Urothelium cell line (cell line): Measurements from ENCODE around the gene AREL1.

ENCODE experiments used
- DNase-seq: peaks from one replicate; pipeline ENCODE4 v3.0.0; 2011; ENCODE audit warnings: low spot score, mixed read lengths
- FAIRE-seq: peaks from 2 replicates; lab custom pipeline; 2011; peaks lifted over from hg19 to GRCh38; lab: Jason Lieb, UNC

The AREL1 gene

GRCh38 chr14:74638966-74639365, 73.9 kb downstream of the AREL1 start:
- no peak for FAIRE-seq
- DNase-seq: no peak

GRCh38 chr14:74638066-74638465, 74.8 kb downstream of the AREL1 start:
- DNase-seq: no peak
- FAIRE-seq: no peak

DNA sequence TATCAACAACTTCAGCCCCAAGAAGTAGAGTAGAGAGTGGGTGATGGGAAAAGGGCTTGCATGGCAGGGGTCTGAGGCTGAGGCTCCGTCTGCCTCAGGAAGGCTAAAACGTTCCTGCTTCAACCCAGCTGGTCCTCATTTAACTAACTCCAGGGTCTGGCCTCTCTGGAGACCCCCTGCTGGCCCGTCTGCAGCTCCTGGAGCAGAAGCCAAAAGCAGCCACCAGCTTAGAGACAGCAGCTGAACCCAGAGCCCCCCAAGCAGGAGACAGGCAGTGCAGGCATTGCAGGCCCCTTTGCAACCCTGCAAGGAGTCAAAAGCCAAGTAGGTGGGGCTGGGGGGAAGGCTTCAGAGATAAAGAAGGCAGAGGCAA, 75.7 kb downstream of the AREL1 start:
- FAIRE-seq (no peak), DNase-seq (no peak)

GRCh38 chr14:74636424-74637177, 76.3 kb downstream of the AREL1 start:
- DNase-seq (no peak), FAIRE-seq (peak; percentile 13)

GRCh38 chr14:74635847-74636246, 77.0 kb downstream of the AREL1 start:
- FAIRE-seq (no peak), DNase-seq (no peak)

GRCh38 chr14:74634964-74635363, 77.9 kb downstream of the AREL1 start:
- DNase-seq: no peak
- peak; percentile 73 for FAIRE-seq

GRCh38 chr14:74634481-74634880, 78.4 kb downstream of the AREL1 start:
- DNase-seq: no peak
- no peak for FAIRE-seq

- DNase-seq (no peak), FAIRE-seq (no peak)
Measured at GRCh38 chr14:74630881-74631690, 81.8 kb downstream of the AREL1 start.

DNA sequence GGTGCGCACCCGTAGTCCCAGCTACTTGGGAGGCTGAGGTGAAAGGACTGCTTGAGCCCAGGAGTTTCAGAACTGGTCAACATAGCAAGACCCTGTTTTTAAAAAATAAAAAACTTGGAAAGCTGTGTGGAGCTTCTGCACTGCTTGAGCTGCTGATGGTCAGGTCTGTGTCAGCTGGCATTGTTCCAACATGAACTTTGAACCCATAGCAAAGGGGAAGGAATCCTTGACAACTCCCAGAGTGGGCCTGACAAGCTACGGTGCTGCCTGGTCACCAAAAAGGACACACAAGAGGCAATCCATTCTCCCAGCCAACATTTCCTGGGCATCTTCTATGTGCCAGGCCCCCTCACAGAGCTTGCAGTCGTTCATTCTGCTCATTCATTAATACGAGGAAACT, 84.5 kb downstream of the AREL1 start:
- FAIRE-seq (no peak), DNase-seq (no peak)

DNA sequence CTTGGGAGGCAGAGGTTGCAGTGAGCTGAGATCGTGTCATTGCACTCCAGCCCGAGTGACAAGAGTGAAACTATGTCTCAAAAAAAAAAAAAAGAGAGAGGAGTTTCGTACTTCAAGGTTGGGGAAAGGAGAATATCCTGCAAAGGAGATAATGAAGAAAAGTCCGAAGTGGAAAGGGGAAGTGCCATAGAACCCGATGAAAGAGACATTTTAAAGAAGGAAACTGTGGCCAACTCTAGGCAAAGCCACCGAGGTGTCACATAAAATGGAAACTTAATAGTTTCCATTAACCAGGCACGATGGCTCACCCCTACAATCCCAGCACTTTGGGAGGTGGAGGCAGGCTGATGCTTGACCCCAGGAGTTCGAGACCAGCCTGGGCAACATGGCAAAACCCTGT, 85.8 kb downstream of the AREL1 start:
- FAIRE-seq: no peak
- no peak for DNase-seq

- FAIRE-seq (no peak), DNase-seq (no peak)
Measured at GRCh38 chr14:74622257-74622656, 90.6 kb downstream of the AREL1 start.

GRCh38 chr14:74621556-74621955, 91.3 kb downstream of the AREL1 start:
- DNase-seq: no peak
- FAIRE-seq: no peak

DNA sequence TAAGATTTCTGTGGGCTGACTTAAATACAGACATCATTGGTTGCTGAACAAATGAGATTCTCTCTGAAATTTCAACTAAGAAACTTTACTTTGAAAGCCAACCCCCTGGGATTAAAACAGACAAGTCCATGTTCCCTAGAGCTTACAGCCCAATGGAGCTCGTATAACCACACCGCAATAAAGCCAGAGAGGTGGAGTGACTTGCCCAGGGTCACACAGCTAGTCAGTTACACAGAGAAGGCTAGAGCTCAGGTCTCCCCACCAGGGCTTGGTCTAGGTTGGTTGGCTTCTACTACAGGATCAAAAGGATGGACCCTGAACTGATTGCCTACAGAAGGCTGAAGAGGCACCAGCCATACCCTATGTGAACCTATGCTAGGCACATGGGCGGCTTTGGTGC, 92.0 kb downstream of the AREL1 start:
- no peak for DNase-seq
- no peak for FAIRE-seq

DNA sequence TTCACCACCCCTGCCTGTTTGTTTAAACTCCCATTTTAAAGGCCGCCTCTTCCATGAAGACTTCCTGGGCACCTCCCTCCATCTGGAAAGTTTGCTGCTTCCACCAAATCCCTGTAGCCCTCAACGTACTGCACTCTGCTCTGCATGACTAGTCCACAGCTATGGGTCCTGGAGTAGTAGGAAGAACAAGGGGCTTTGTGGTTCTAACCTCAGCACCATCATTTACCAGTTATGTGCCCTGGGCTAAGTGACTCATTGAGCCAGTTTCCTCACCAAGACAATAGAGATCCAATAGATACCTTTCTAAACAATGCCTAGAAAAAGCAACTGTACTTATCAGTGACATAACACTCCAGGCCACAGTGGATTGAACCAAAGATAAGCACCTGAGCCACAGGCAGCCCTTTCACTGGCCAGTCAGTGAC, 92.4 kb downstream of the AREL1 start:
- FAIRE-seq: no peak

DNA sequence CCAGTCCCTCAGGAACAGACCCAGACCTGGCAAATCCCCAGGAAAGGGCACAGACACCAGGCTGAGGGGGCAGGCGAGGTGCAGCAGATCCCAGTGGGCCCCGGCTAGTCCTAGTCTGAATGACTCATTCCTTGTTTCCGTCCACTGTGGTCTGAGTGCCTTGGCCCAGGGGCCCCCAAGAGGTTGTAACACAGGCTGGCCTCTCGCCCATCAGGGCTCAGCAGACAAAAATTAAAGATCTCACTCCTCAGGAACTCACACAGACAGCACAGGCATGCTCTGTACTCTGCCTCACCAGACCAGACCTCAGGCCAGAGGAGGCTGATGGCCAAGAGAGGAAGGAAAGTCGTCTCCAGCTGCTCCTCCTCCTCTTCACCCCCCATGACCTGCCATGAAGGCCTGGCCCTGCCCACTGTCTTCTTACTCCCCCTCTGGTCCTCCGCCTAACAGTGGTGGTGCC, 93.2 kb downstream of the AREL1 start:
- FAIRE-seq (peak; percentile 72), DNase-seq (peak; percentile 91)

More for the DNA sequence above, 92.4 kb downstream of the AREL1 start:
- peak; percentile 86 for DNase-seq

- DNase-seq (peak; percentile 66), FAIRE-seq (no peak)
Measured at GRCh38 chr14:74618078-74618952, 94.6 kb downstream of the AREL1 start.

DNA sequence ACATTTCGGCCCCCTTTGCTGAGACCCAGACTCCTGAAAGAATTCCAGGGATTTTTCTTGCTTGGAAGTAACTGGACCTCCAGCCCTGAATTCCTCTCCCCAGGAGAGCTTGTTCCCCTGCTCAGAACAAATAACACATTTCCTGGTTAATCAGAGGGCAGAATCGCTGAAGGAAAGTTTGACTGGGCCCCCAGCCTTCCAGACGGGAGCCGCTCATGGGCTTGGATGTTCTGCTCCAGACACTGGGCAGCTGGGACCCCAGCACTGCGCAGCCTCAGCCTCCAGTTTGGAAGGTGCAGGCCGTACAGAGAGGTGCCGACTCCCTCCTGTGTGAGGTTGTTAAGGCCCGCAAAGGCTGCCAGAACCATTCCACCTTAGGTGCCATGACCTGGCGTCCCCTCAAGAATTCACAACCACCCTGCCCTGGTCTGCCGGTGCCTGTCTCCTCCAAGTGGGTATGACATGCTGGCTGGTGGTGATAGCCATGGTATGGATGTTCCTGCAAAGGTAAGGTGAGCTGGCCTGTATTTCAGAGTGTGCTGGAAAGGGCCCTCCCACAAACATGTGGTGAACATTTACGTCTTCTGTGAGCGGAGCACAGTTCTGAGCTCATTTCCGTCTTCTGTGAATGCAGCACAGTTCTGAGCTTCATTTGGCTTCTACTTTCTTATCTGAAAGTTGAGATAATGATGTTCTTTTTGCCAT, 95.7 kb downstream of the AREL1 start:
- FAIRE-seq (no peak), DNase-seq (no peak)

- FAIRE-seq: no peak
Measured at GRCh38 chr14:74616507-74616906, 96.4 kb downstream of the AREL1 start.

GRCh38 chr14:74615735-74616134, 97.1 kb downstream of the AREL1 start:
- FAIRE-seq: no peak
- no peak for DNase-seq

More at GRCh38 chr14:74616507-74616906, 96.4 kb downstream of the AREL1 start:
- peak; percentile 67 for DNase-seq
